Gastrocnemius medialis (tissue), 4 donors: ENCODE measurements around the gene OR2AJ1. TPM values are rescaled to one million over a fixed set of nuclear protein-coding genes. Genes with fewer than 3 reads are reported as not detected.

ENCODE experiments used
- ATAC-seq, 2 donors: fragments of 150-250 bp; one replicate each; pipeline ENCODE4 v1.9.1; 2016
- DNase-seq, 2 donors: peaks; one replicate each; pipeline ENCODE4 v3.0.0-alpha.2; 2019
- H3K27ac ChIP-seq, 4 donors: fragments of 200-600 bp; sonication (generic); 1 replicate in 1 of 4; 2 replicates in 3 of 4; pipeline ENCODE4 v1.5.1; 2016 to 2018; ENCODE audit warnings: mild to moderate bottlenecking in 2 of 4, moderate library complexity in 1 of 4
- H3K27me3 ChIP-seq, 3 donors: fragments of 200-600 bp; sonication (generic) in 2 of 3; 1 replicate in 1 of 3; 2 replicates in 2 of 3; pipeline versions ENCODE4 v1.5.1 to v1.6.0; 2016 to 2019; ENCODE audit warnings: mild to moderate bottlenecking in 1 of 3, moderate library complexity in 1 of 3
- H3K36me3 ChIP-seq, 2 donors: fragments of 200-600 bp; sonication (generic) in 1 of 2; one replicate each; pipeline ENCODE4 v1.5.1; 2017 to 2018
- H3K4me1 ChIP-seq, 2 donors: fragments of 200-600 bp; sonication (generic) in 1 of 2; one replicate each; pipeline ENCODE4 v1.5.1; 2016 to 2017; ENCODE audit warnings: mild to moderate bottlenecking in 2 of 2
- H3K4me3 ChIP-seq, 4 donors: fragments of 200-600 bp; sonication (generic) in 3 of 4; 1 replicate in 1 of 4; 2 replicates in 3 of 4; pipeline ENCODE4 v1.5.1; 2016 to 2019; ENCODE audit warnings: mild to moderate bottlenecking in 2 of 4
- H3K9me3 ChIP-seq, 3 donors: fragments of 200-600 bp; sonication (generic) in 2 of 3; 1 replicate in 1 of 3; 2 replicates in 2 of 3; pipeline ENCODE4 v1.5.1; 2016 to 2019
- POLR2A ChIP-seq, 2 donors: fragments of 450-650 bp; IDR thresholded peaks; one replicate each; pipeline ENCODE4 v1.6.1; 2017; ENCODE audit warnings: antibody characterized with exemption in 2 of 2, mild to moderate bottlenecking in 2 of 2, moderate library complexity in 2 of 2
- in situ Hi-C, 4 donors: fragments of 200-750 bp; cut with MboI; loops; one replicate each; pipeline versions ENCODE4 v1.15.0 to v1.8.0; 2017; ENCODE audit warnings: low sequenced_read_pairs in 4 of 4
- intact Hi-C: fragments of 100-400 bp; cut with DNase I; formaldehyde crosslinking; loops from one replicate; pipeline ENCODE4 v1.15.1; 2023; ENCODE audit warnings: low total_unique reads
- total RNA-seq, 4 donors: library from RNA; depleted of rRNA; stranded (reverse); fragments of >200 nt; gene quantifications; one replicate each; pipeline versions ENCODE4 v1.1.0 to v1.2.3, GENCODE V29; 2016
- TF ChIP-seq, protein P1 (sequence below), 5 experiments: fragments of 450-650 bp in 3 of 5; fragments of 200-600 bp in 2 of 5; sonication (generic) in 2 of 5; IDR thresholded peaks in 4 of 5; conservative IDR thresholded peaks in 1 of 5; 1 replicate in 4 of 5; 2 replicates in 1 of 5; pipeline ENCODE4 v1.5.1; 2016 to 2019; ENCODE audit warnings: antibody characterized with exemption in 5 of 5, mild to moderate bottlenecking in 3 of 5, moderate library complexity in 3 of 5

OR2AJ1 gene
- total RNA-seq, result not detected

DNA sequence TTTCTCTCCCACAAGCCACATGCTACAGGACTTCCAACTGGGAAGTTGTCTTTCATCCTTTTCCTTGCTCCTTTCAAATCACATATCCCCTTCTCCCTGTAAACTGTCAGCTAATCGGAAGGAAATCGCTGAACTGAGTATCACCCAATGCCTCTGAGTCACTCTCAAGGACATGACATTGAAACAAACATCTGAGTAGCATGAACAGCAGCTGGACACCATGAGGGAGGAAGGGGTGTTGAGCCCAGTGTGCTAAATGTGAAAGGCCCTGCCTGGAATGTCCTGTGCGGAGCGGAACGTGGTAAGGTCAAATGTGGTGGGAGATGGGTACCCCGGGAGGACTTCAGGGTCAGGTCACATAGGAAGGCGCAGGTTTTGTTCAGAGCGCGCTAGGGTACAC is at the start of gene OR2AJ1:
Gene OR2AJ1 (plus strand): TSS at position 22 of the 400 bp plus-strand sequence. CDS start 8,880 bp downstream, outside the sequence.
- intact Hi-C loops, result no loop called here
- Histone ChIP-seq H3K36me3 (no peaks in the 10 kb centered on the region), H3K4me3 (no peak within 1 kb of the TSS), H3K27ac (no peak within 1 kb of the TSS), H3K27me3 (no peaks in the 10 kb centered on the region), H3K4me1 (no peaks in the 10 kb centered on the region), H3K9me3 (no peaks in the 10 kb centered on the region)
- no peak for TF ChIP-seq POLR2A (IDR thresholded peaks at IDR 0.05)
- TF ChIP-seq, protein P1, sequence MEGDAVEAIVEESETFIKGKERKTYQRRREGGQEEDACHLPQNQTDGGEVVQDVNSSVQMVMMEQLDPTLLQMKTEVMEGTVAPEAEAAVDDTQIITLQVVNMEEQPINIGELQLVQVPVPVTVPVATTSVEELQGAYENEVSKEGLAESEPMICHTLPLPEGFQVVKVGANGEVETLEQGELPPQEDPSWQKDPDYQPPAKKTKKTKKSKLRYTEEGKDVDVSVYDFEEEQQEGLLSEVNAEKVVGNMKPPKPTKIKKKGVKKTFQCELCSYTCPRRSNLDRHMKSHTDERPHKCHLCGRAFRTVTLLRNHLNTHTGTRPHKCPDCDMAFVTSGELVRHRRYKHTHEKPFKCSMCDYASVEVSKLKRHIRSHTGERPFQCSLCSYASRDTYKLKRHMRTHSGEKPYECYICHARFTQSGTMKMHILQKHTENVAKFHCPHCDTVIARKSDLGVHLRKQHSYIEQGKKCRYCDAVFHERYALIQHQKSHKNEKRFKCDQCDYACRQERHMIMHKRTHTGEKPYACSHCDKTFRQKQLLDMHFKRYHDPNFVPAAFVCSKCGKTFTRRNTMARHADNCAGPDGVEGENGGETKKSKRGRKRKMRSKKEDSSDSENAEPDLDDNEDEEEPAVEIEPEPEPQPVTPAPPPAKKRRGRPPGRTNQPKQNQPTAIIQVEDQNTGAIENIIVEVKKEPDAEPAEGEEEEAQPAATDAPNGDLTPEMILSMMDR (IDR thresholded peaks at IDR 0.05 in 4 of 5, conservative IDR thresholded peaks at IDR 0.05 in 1 of 5), result no peak
- in situ Hi-C loops, result no loop called here
- no peak for ATAC-seq
- DNase-seq, result no peak

- no peaks in the 10 kb centered on the region for H3K4me1 ChIP-seq
- DNase-seq (no peak), ATAC-seq (no peak)
- H3K36me3 ChIP-seq, result no peaks in the 10 kb centered on the region
- TF ChIP-seq, protein P1 (IDR thresholded peaks at IDR 0.05 in 4 of 5, conservative IDR thresholded peaks at IDR 0.05 in 1 of 5), result no peak
- TF ChIP-seq POLR2A (IDR thresholded peaks at IDR 0.05), result no peak
- no peaks in the 10 kb centered on the region for H3K27me3 ChIP-seq
- in situ Hi-C loops (no loop called here), intact Hi-C loops (no loop called here)
- no peak overlapping the region for H3K27ac ChIP-seq
- H3K9me3 ChIP-seq, result no peaks in the 10 kb centered on the region
- H3K4me3 ChIP-seq, result no peak overlapping the region
Measured at GRCh38 chr1:247883346-247883745, 41.3 kb upstream of the OR2AJ1 start.

GRCh38 chr1:247884797-247885413 is 39.8 kb upstream of the OR2AJ1 start:
- ATAC-seq, result no peak
- in situ Hi-C loops, result no loop called here
- H3K9me3 ChIP-seq, result no peaks in the 10 kb centered on the region

DNA sequence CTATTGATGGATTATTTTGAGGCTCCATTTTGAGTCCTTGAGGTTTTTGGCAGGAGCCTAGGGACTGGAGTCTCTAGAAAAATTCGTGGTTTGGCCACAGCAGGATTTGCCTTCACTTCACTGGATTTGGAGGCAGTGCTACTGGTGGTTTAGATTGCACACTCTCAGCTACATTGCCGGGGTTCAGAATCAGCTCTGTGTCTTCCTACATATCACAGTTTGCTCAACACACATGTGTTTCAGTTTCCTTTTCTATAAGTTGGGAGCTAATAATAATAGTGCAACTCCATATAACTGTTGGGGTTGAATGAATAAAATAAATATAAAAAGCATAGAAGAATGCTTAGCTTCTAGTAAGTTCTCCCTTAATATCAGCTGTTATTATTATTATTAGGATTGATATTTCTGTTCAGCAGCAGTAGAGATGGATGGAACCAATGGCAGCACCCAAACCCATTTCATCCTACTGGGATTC is 29.5 kb upstream of the OR2AJ1 start, which contains the start of gene OR2W3:
Gene OR2W3 (plus strand): TSS at position 425 of the 475 bp plus-strand sequence. CDS start 0 bp downstream, at position 425.
- intact Hi-C loops (no loop called here), in situ Hi-C loops (no loop called here)
- ATAC-seq, result no peak
- no peaks in the 10 kb centered on the region for H3K4me1 ChIP-seq
- H3K9me3 ChIP-seq, result no peaks in the 10 kb centered on the region
- H3K27me3 ChIP-seq, result no peaks in the 10 kb centered on the region
- no peak for TF ChIP-seq POLR2A (IDR thresholded peaks at IDR 0.05)
- TF ChIP-seq, protein P1 (IDR thresholded peaks at IDR 0.05 in 4 of 5, conservative IDR thresholded peaks at IDR 0.05 in 1 of 5), result no peak
- no peak within 1 kb of the TSS for H3K4me3 ChIP-seq
- DNase-seq, result no peak
- no peaks in the 10 kb centered on the region for H3K36me3 ChIP-seq
- H3K27ac ChIP-seq, result no peak within 1 kb of the TSS

More at GRCh38 chr1:247884797-247885413, 39.8 kb upstream of the OR2AJ1 start:
- no peak for DNase-seq
- intact Hi-C loops, result no loop called here
- TF ChIP-seq, protein P1 (IDR thresholded peaks at IDR 0.05 in 4 of 5, conservative IDR thresholded peaks at IDR 0.05 in 1 of 5), result no peak
- no peak for TF ChIP-seq POLR2A (IDR thresholded peaks at IDR 0.05)
- Histone ChIP-seq H3K27ac (no peak overlapping the region), H3K36me3 (no peaks in the 10 kb centered on the region), H3K4me3 (no peak overlapping the region), H3K4me1 (no peaks in the 10 kb centered on the region), H3K27me3 (no peaks in the 10 kb centered on the region)
